ENCODE measurements around the gene TMEM80. TPM values are rescaled to one million over a fixed set of nuclear protein-coding genes. Genes with fewer than 3 reads are reported as not detected.

TMEM80 gene
- total RNA-seq, 2 donors from 2014 or later = 21.8 to 36.3 TPM

- ATAC-seq (peak; percentile 25), DNase-seq (peak in 3 of 4 donors; percentile 42 to 57 (median 53))
- Histone ChIP-seq H3K9me3 (no peaks in the 10 kb centered on the region), H3K27ac (peak overlapping the region; percentile 64 to 95 (median 90)), H3K36me3 (replicated peaks in 1 of 2; ENCODE audit: insufficient read depth in 1 of 2, low read depth in 2 of 2) (no peaks in the 10 kb centered on the region), H3K4me1 (peaks cover 31% of the 10 kb centered on the region), H3K4me3 (peak overlapping the region; percentile 50 to 91), H3K27me3 (no peaks in the 10 kb centered on the region)
- TF ChIP-seq CTCF (IDR thresholded peaks at IDR 0.05) = no peak
- no peak for TF ChIP-seq POLR2A (IDR thresholded peaks at IDR 0.05)
- 24 to 56% methylated on average over 18 to 46 of the region's 46 CpGs for WGBS, 2 donors
- intact Hi-C loops (cut with DNase I) = no loop called here
Observed at GRCh38 chr11:746289-747157, 50.9 kb downstream of the TMEM80 start.

GRCh38 chr11:747158-748006 is 51.8 kb downstream of the TMEM80 start, which contains the start of gene TALDO1:
Gene TALDO1 (plus strand): TSS chr11:747464. CDS start chr11:747482, 18 bp downstream.
- WGBS, 2 donors = 1% methylated on average over 86 of the region's 112 CpGs; no CpG with 5 or more reads in 1 of the 2 donors
- intact Hi-C loops (cut with DNase I) = no loop called here
- peak; percentile 92 to 96 (median 94) for DNase-seq
- peak; percentile 95 for ATAC-seq
- peak within 1 kb of the TSS; percentile 64 to 95 (median 90) for H3K27ac ChIP-seq
- TF ChIP-seq POLR2A (IDR thresholded peaks at IDR 0.05) (peak; percentile 72 to 81 (median 78)), CTCF (IDR thresholded peaks at IDR 0.05) (peak in 5 of 7 experiments; percentile 13 to 54 (median 22))
- H3K36me3 ChIP-seq (replicated peaks in 1 of 2; ENCODE audit: insufficient read depth in 1 of 2, low read depth in 2 of 2) = no peaks in the 10 kb centered on the region
- H3K27me3 ChIP-seq = no peaks in the 10 kb centered on the region
- H3K4me3 ChIP-seq = peak within 1 kb of the TSS; percentile 53 to 91
- H3K4me1 ChIP-seq = peaks cover 31% of the 10 kb centered on the region
- no peaks in the 10 kb centered on the region for H3K9me3 ChIP-seq

- no peaks in the 10 kb centered on the region for H3K27me3 ChIP-seq
- peak overlapping the region; percentile 53 to 91 for H3K4me3 ChIP-seq
- H3K36me3 ChIP-seq (replicated peaks in 1 of 2; ENCODE audit: insufficient read depth in 1 of 2, low read depth in 2 of 2) = no peaks in the 10 kb centered on the region
- peak overlapping the region in 3 of 4 donors; percentile 90 to 95 (median 90) for H3K27ac ChIP-seq
- H3K4me1 ChIP-seq = peaks cover 31% of the 10 kb centered on the region
- DNase-seq (no peak), ATAC-seq (no peak)
- intact Hi-C loops (cut with DNase I) = no loop called here
- H3K9me3 ChIP-seq = no peaks in the 10 kb centered on the region
- 4 to 8% methylated on average over 13 to 16 of the region's 18 CpGs for WGBS, 2 donors
- TF ChIP-seq POLR2A (IDR thresholded peaks at IDR 0.05) = no peak
- TF ChIP-seq CTCF (IDR thresholded peaks at IDR 0.05) = no peak
Observed at GRCh38 chr11:748007-748359, 52.4 kb downstream of the TMEM80 start.

GRCh38 chr11:749731-750130 is 54.1 kb downstream of the TMEM80 start:
- no peak for TF ChIP-seq POLR2A (IDR thresholded peaks at IDR 0.05)
- TF ChIP-seq CTCF (IDR thresholded peaks at IDR 0.05) = no peak
- no peaks in the 10 kb centered on the region for H3K36me3 ChIP-seq (replicated peaks in 1 of 2; ENCODE audit: insufficient read depth in 1 of 2, low read depth in 2 of 2)
- no peak overlapping the region for H3K27ac ChIP-seq
- intact Hi-C loops (cut with DNase I) = no loop called here
- WGBS, 2 donors = 33 to 61% methylated on average over 2 of the region's 2 CpGs
- H3K4me1 ChIP-seq = peaks cover 31% of the 10 kb centered on the region
- no peak overlapping the region for H3K4me3 ChIP-seq
- no peak for DNase-seq
- no peaks in the 10 kb centered on the region for H3K9me3 ChIP-seq
- H3K27me3 ChIP-seq = no peaks in the 10 kb centered on the region
- ATAC-seq = no peak

Other genes with a start within 250 kb of the TMEM80 start
- 10 to 100 TPM; 17.4 to 93.3 TPM for gene PTDSS2, start 245.5 kb upstream of the TMEM80 start, total RNA-seq
- gene RNH1, start 188.6 kb upstream of the TMEM80 start, total RNA-seq = 100 to 1,000 TPM in 1 of 2 donors, 10 to 100 TPM in 1; 97.8 to 153 TPM
- 10 to 100 TPM; 13.0 to 15.8 TPM for gene HRAS, start 160.2 kb upstream of the TMEM80 start, total RNA-seq
- gene LRRC56, start 158.3 kb upstream of the TMEM80 start, total RNA-seq = 1 to 10 TPM; 1.6 to 2.3 TPM
- 10 to 100 TPM in 1 of 2 donors, 1 to 10 TPM in 1; 6.0 to 12.9 TPM for gene LMNTD2, start 135.1 kb upstream of the TMEM80 start, total RNA-seq
- gene RASSF7, start 134.8 kb upstream of the TMEM80 start, total RNA-seq = 100 to 1,000 TPM in 1 of 2 donors, 10 to 100 TPM in 1; 49.5 to 134 TPM
- 10 to 100 TPM; 18.2 to 34.3 TPM for gene PHRF1, start 119.3 kb upstream of the TMEM80 start, total RNA-seq
- gene IRF7, start 79.9 kb upstream of the TMEM80 start, total RNA-seq = 10 to 100 TPM; 10.4 to 10.9 TPM
- 10 to 100 TPM in 1 of 2 donors, not detected in 1; 14.5 TPM for gene CDHR5, start 70.9 kb upstream of the TMEM80 start, total RNA-seq
- gene SCT, start 68.6 kb upstream of the TMEM80 start, total RNA-seq = not detected
- 1 to 10 TPM in 1 of 2 donors, not detected in 1; 3.0 TPM for gene DRD4, start 58.5 kb upstream of the TMEM80 start, total RNA-seq
- gene DEAF1, start 594 bp upstream of the TMEM80 start, total RNA-seq = 10 to 100 TPM; 15.8 to 28.0 TPM
- 100 to 1,000 TPM; 126 to 153 TPM for gene EPS8L2, start 10.4 kb downstream of the TMEM80 start, total RNA-seq
- 100 to 1,000 TPM in 1 of 2 donors, 10 to 100 TPM in 1; 78.9 to 119 TPM for gene TALDO1, start 51.6 kb downstream of the TMEM80 start, total RNA-seq
- 10 to 100 TPM; 14.0 to 28.7 TPM for gene GATD1, start 81.7 kb downstream of the TMEM80 start, total RNA-seq
- under 1 TPM in 1 of 2 donors, not detected in 1; 0.78 TPM for gene CEND1, start 94.3 kb downstream of the TMEM80 start, total RNA-seq
- gene SLC25A22, start 102.5 kb downstream of the TMEM80 start, total RNA-seq = 10 to 100 TPM; 55.8 to 69.5 TPM
- gene PIDD1, start 109.4 kb downstream of the TMEM80 start, total RNA-seq = 10 to 100 TPM; 11.9 to 98.6 TPM
- gene RPLP2, start 114.2 kb downstream of the TMEM80 start, total RNA-seq = 100 to 1,000 TPM; 395 to 402 TPM
- 100 to 1,000 TPM in 1 of 2 donors, 10 to 100 TPM in 1; 72.1 to 351 TPM for gene PNPLA2, start 123.1 kb downstream of the TMEM80 start, total RNA-seq
- 100 to 1,000 TPM; 134 to 368 TPM for gene CRACR2B, start 132.1 kb downstream of the TMEM80 start, total RNA-seq
- 100 to 1,000 TPM; 152 to 282 TPM for gene CD151, start 137.1 kb downstream of the TMEM80 start, total RNA-seq
- gene POLR2L, start 146.7 kb downstream of the TMEM80 start, total RNA-seq = 10 to 100 TPM; 33.5 to 83.4 TPM
- 10 to 100 TPM; 44.9 to 87.7 TPM for gene TSPAN4, start 147.0 kb downstream of the TMEM80 start, total RNA-seq
- 10 to 100 TPM; 39.4 to 81.4 TPM for gene CHID1, start 215.0 kb downstream of the TMEM80 start, total RNA-seq
- gene AP2A2, start 230.1 kb downstream of the TMEM80 start, total RNA-seq = 10 to 100 TPM; 40.7 to 77.8 TPM